HG03565 (cell line): ENCODE measurements around the gene GDPGP1.
"Not testable (repeated sequence)": the region's sequence is repeated elsewhere in the genome, so short reads cannot be mapped to it uniquely, and the experiment has no call there.

Source experiments
- ATAC-seq: cut with Tn5 transposase; IDR thresholded peaks from one replicate; pipeline ENCODE4 v1.9.1; 2021; ENCODE audit warnings: mild to moderate bottlenecking, moderate library complexity; ENCODE audit not compliant: unreplicated experiment

GDPGP1 gene

GRCh38 chr15:90293040-90293810, 59.2 kb downstream of the GDPGP1 start:
- ATAC-seq: not testable (repeated sequence)

- no peak for ATAC-seq
These were observed 60.1 kb downstream of the GDPGP1 start for GRCh38 chr15:90294159-90294558.

- ATAC-seq: no peak
These were observed 60.7 kb downstream of the GDPGP1 start for GRCh38 chr15:90294601-90295269.

GRCh38 chr15:90295270-90295648, 61.2 kb downstream of the GDPGP1 start:
- ATAC-seq: no peak
